ENCODE data around the gene LRFN2. TPM values are rescaled to one million over a fixed set of nuclear protein-coding genes. Genes with fewer than 3 reads are reported as not detected.

LRFN2 gene
- total RNA-seq, 1 donor from 2014 or later, result not detected

GRCh38 chr6:40371095-40371494 is 216.1 kb downstream of the LRFN2 start:
- Mint-ChIP-seq H3K27me3 (ENCODE audit: low read depth) (peaks cover 13% of the 10 kb centered on the region), H3K9me3 (no peaks in the 10 kb centered on the region), H3K27ac (ENCODE audit: unreplicated experiment) (no peak overlapping the region), H3K4me1 (no peaks in the 10 kb centered on the region), H3K36me3 (ENCODE audit: low read depth) (no peaks in the 10 kb centered on the region), H3K4me3 (no peak overlapping the region)
- TF ChIP-seq, protein P1, sequence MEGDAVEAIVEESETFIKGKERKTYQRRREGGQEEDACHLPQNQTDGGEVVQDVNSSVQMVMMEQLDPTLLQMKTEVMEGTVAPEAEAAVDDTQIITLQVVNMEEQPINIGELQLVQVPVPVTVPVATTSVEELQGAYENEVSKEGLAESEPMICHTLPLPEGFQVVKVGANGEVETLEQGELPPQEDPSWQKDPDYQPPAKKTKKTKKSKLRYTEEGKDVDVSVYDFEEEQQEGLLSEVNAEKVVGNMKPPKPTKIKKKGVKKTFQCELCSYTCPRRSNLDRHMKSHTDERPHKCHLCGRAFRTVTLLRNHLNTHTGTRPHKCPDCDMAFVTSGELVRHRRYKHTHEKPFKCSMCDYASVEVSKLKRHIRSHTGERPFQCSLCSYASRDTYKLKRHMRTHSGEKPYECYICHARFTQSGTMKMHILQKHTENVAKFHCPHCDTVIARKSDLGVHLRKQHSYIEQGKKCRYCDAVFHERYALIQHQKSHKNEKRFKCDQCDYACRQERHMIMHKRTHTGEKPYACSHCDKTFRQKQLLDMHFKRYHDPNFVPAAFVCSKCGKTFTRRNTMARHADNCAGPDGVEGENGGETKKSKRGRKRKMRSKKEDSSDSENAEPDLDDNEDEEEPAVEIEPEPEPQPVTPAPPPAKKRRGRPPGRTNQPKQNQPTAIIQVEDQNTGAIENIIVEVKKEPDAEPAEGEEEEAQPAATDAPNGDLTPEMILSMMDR (conservative IDR thresholded peaks at IDR 0.05), result no peak
- DNase-seq (ENCODE audit: low read depth, low spot score), result no peak

- no peaks in the 10 kb centered on the region for H3K9me3 Mint-ChIP-seq
- no peaks in the 10 kb centered on the region for H3K4me1 Mint-ChIP-seq
- H3K4me3 Mint-ChIP-seq, result no peak overlapping the region
- H3K27ac Mint-ChIP-seq (ENCODE audit: unreplicated experiment), result no peak overlapping the region
- no peak for DNase-seq (ENCODE audit: low read depth, low spot score)
- TF ChIP-seq, protein P1 (conservative IDR thresholded peaks at IDR 0.05), result no peak
- H3K27me3 Mint-ChIP-seq (ENCODE audit: low read depth), result peaks cover 13% of the 10 kb centered on the region
- H3K36me3 Mint-ChIP-seq (ENCODE audit: low read depth), result no peaks in the 10 kb centered on the region
Observed at GRCh38 chr6:40369891-40370290, 217.3 kb downstream of the LRFN2 start.

- Mint-ChIP-seq H3K4me3 (no peak overlapping the region), H3K4me1 (no peaks in the 10 kb centered on the region)
- TF ChIP-seq, protein P1 (conservative IDR thresholded peaks at IDR 0.05), result no peak
Observed at GRCh38 chr6:40369042-40369441, 218.1 kb downstream of the LRFN2 start.

GRCh38 chr6:40362859-40363258 is 224.3 kb downstream of the LRFN2 start:
- H3K4me3 Mint-ChIP-seq, result no peak overlapping the region
- no peak overlapping the region for H3K27ac Mint-ChIP-seq (ENCODE audit: unreplicated experiment)

More at GRCh38 chr6:40369042-40369441, 218.1 kb downstream of the LRFN2 start:
- no peaks in the 10 kb centered on the region for H3K9me3 Mint-ChIP-seq
- peaks cover 13% of the 10 kb centered on the region for H3K27me3 Mint-ChIP-seq (ENCODE audit: low read depth)
- DNase-seq (ENCODE audit: low read depth, low spot score), result no peak
- no peaks in the 10 kb centered on the region for H3K36me3 Mint-ChIP-seq (ENCODE audit: low read depth)
- no peak overlapping the region for H3K27ac Mint-ChIP-seq (ENCODE audit: unreplicated experiment)

DNA sequence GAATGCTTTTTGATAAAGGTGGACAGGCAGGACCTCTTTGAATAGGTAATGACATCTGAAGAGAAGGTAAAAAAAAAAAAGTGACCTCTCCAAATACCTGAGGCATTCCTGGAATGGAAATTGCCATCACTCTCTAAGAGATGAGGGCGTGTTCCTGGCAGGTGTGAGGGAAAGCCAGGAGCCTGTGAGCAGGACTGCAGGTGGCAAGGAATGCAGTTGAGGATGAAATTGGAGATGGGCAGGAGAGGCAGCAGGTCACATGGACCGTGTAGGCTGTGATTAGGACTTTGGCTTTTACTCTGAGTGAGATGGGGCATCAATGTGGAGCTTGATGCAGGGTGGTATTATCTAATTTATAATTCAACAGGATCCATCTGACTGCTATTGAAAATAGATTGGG is 227.4 kb downstream of the LRFN2 start:
- Mint-ChIP-seq H3K4me3 (no peak overlapping the region), H3K4me1 (no peaks in the 10 kb centered on the region), H3K27ac (ENCODE audit: unreplicated experiment) (peak overlapping the region; percentile 14), H3K36me3 (ENCODE audit: low read depth) (no peaks in the 10 kb centered on the region), H3K27me3 (ENCODE audit: low read depth) (peaks cover 2% of the 10 kb centered on the region), H3K9me3 (no peaks in the 10 kb centered on the region)
- no peak for DNase-seq (ENCODE audit: low read depth, low spot score)
- TF ChIP-seq, protein P1 (conservative IDR thresholded peaks at IDR 0.05), result no peak

More at GRCh38 chr6:40362859-40363258, 224.3 kb downstream of the LRFN2 start:
- DNase-seq (ENCODE audit: low read depth, low spot score), result no peak
- no peaks in the 10 kb centered on the region for H3K9me3 Mint-ChIP-seq
- no peaks in the 10 kb centered on the region for H3K4me1 Mint-ChIP-seq
- H3K27me3 Mint-ChIP-seq (ENCODE audit: low read depth), result peaks cover 2% of the 10 kb centered on the region
- no peaks in the 10 kb centered on the region for H3K36me3 Mint-ChIP-seq (ENCODE audit: low read depth)
- TF ChIP-seq, protein P1 (conservative IDR thresholded peaks at IDR 0.05), result no peak

Data from neural crest cell (in vitro differentiated cells).